Common myeloid progenitor, CD34-positive (primary cell): ENCODE data around the gene UBE2Q1.

ENCODE experiments used
- CTCF ChIA-PET: fragments of 350-600 bp; sonication (Branson Sonifier 250); formaldehyde crosslinking; loops from one replicate; lab custom pipeline; 2021; ENCODE audit warnings: antibody characterized with exemption; lab: Charles Lee
- POLR2A ChIA-PET: fragments of 350-600 bp; sonication (Branson Sonifier 250); formaldehyde crosslinking; loops from one replicate; lab custom pipeline; 2021; ENCODE audit warnings: antibody characterized with exemption; lab: Charles Lee
- DNase-seq, 3 donors: peaks; one replicate each; pipeline versions ENCODE4 v3.0.0 to v3.0.0-alpha.2; 2013
- H3K27ac ChIP-seq, 2 experiments: 1 replicate in 1 of 2; 2 replicates in 1 of 2; pipeline ENCODE4 v1.7.0; 2013; ENCODE audit warnings: inconsistent platforms in 2 of 2, low read length in 2 of 2, mild to moderate bottlenecking in 2 of 2, low read depth in 1 of 2, moderate library complexity in 1 of 2; ENCODE audit not compliant: severe bottlenecking in 2 of 2, insufficient read depth in 1 of 2, poor library complexity in 1 of 2
- H3K27me3 ChIP-seq, 5 experiments: replicated peaks in 2 of 5; 1 replicate in 3 of 5; 2 replicates in 2 of 5; pipeline versions ENCODE4 v1.6.1 to v1.7.0; 2013; ENCODE audit warnings: low read length in 4 of 5, mild to moderate bottlenecking in 2 of 5, moderate library complexity in 2 of 5, inconsistent platforms in 1 of 5; ENCODE audit not compliant: insufficient read depth in 5 of 5, control insufficient read depth in 4 of 5
- H3K36me3 ChIP-seq, 4 experiments: 1 replicate in 2 of 4; 2 replicates in 2 of 4; pipeline versions ENCODE4 v1.6.1 to v1.7.0; 2013; ENCODE audit warnings: low read length in 3 of 4, control low read depth in 1 of 4, mild to moderate bottlenecking in 1 of 4; ENCODE audit not compliant: control insufficient read depth in 4 of 4, insufficient read depth in 4 of 4
- H3K4me1 ChIP-seq, 4 experiments: 1 replicate in 3 of 4; 2 replicates in 1 of 4; pipeline versions ENCODE4 v1.6.1 to v1.7.1; 2013; ENCODE audit warnings: low read length in 3 of 4, mild to moderate bottlenecking in 3 of 4, control low read depth in 1 of 4, inconsistent platforms in 1 of 4, moderate library complexity in 1 of 4; ENCODE audit not compliant: control insufficient read depth in 4 of 4, insufficient read depth in 4 of 4; ENCODE audit errors: control extremely low read depth in 1 of 4
- H3K4me3 ChIP-seq, 7 experiments: 1 replicate in 4 of 7; 2 replicates in 3 of 7; pipeline versions ENCODE4 v1.5.1 to v1.7.0; 2013; ENCODE audit warnings: mild to moderate bottlenecking in 7 of 7, low read length in 6 of 7, moderate library complexity in 6 of 7, inconsistent platforms in 2 of 7, low read depth in 2 of 7, control low read depth in 1 of 7; ENCODE audit not compliant: insufficient read depth in 4 of 7, control insufficient read depth in 1 of 7; ENCODE audit errors: extremely low read depth in 1 of 7
- H3K9me3 ChIP-seq, 5 experiments: 1 replicate in 4 of 5; 2 replicates in 1 of 5; pipeline versions ENCODE4 v1.6.1 to v1.7.1; 2013; ENCODE audit warnings: low read length in 4 of 5, mild to moderate bottlenecking in 2 of 5, inconsistent platforms in 1 of 5, low read depth in 1 of 5, moderate library complexity in 1 of 5; ENCODE audit not compliant: control insufficient read depth in 4 of 5, insufficient read depth in 2 of 5; ENCODE audit errors: control extremely low read depth in 1 of 5
- WGBS: methylation state at CpG from one replicate; pipeline ENCODE4 v1.1.5; 2013; ENCODE audit not compliant: insufficient coverage; 5-methylcytosine and 5-hydroxymethylcytosine counted together

Gene UBE2Q1

DNA sequence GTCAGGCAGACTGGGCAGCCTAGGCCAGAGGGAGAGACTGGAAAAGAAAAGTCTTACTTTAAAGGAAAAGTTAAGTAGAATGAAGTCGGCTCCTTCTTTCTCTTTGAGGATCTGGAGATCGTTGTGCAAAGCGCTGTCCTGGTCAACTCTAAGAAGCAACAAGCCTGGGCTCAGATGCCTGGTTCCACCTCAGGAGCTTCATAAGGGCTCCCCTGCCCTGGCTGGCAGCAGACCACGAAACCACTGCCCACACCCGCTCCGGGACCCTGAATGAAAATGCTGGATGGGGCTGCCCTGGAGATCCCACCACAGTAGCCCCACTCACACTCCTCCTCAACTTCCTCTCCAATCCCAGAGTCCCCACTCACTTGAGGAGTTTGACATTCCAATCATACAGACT is 6.4 kb downstream of the UBE2Q1 start:
- POLR2A ChIA-PET, result no interaction called here
- CTCF ChIA-PET, result interaction anchor here (1.0 to 14.2 kb wide), 3 partner anchors 65 to 146 kb away, joined by 3 to 341 read pairs (median 3); no protein-coding TSS in a partner anchor
- DNase-seq, result no peak
- H3K9me3 ChIP-seq, result no peaks in the 10 kb centered on the region
- 100% methylated on average over 1 of the region's 6 CpGs for WGBS
- no peak overlapping the region for H3K27ac ChIP-seq
- no peak overlapping the region for H3K4me3 ChIP-seq
- H3K36me3 ChIP-seq, result peaks cover 32 to 79% (median 69%) of the 10 kb centered on the region in 4 experiments
- H3K4me1 ChIP-seq, result peaks cover 5 to 19% (median 13%) of the 10 kb centered on the region in 4 experiments
- no peaks in the 10 kb centered on the region for H3K27me3 ChIP-seq

- H3K4me3 ChIP-seq, result no peak overlapping the region
- H3K27ac ChIP-seq, result no peak overlapping the region
- 100% methylated on average over 4 of the region's 4 CpGs for WGBS
- no peaks in the 10 kb centered on the region for H3K9me3 ChIP-seq
- H3K36me3 ChIP-seq, result peaks cover 32 to 79% (median 69%) of the 10 kb centered on the region in 4 experiments
- H3K4me1 ChIP-seq, result peaks cover 0 to 13% (median 7%) of the 10 kb centered on the region in 4 experiments
- no peak for DNase-seq
- ChIA-PET POLR2A (no interaction called here), CTCF (interaction anchor here (1.0 to 14.2 kb wide), 3 partner anchors 8 to 83 kb away, joined by 3 to 341 read pairs (median 3); no protein-coding TSS in a partner anchor)
- no peaks in the 10 kb centered on the region for H3K27me3 ChIP-seq
These were observed 7.0 kb downstream of the UBE2Q1 start for GRCh38 chr1:154551474-154551873.

DNA sequence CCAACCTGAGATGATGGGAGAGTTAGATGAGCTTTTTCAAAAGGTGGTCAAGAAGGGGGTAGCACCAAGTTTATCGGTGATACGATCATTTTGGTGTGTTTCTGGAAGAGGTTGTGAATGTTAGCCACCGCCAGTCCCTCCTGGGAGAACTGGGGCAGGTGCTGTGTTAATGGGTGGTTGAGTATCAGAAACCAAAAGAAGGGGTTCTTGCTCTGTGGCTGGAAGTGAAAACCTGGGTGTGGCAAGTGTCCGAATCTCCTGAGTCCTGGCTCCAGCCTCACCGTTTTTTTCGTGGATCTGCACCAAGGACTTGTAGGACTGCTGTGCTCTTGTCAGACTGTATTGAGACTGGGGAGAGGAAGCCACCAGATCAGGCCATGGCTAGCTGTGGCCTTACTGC is 7.8 kb downstream of the UBE2Q1 start:
- H3K4me3 ChIP-seq, result no peak overlapping the region
- H3K27me3 ChIP-seq, result no peaks in the 10 kb centered on the region
- DNase-seq, result no peak
- H3K9me3 ChIP-seq, result no peaks in the 10 kb centered on the region
- H3K4me1 ChIP-seq, result peaks cover 0 to 8% (median 2%) of the 10 kb centered on the region in 4 experiments
- ChIA-PET POLR2A (no interaction called here), CTCF (interaction anchor here (1.0 to 14.2 kb wide), 2 partner anchors 9 to 63 kb away, joined by 3 to 341 read pairs; no protein-coding TSS in a partner anchor)
- H3K27ac ChIP-seq, result no peak overlapping the region
- peaks cover 32 to 72% (median 67%) of the 10 kb centered on the region in 4 experiments for H3K36me3 ChIP-seq
- 81% methylated on average over 6 of the region's 6 CpGs for WGBS

GRCh38 chr1:154550070-154550469 is 8.4 kb downstream of the UBE2Q1 start:
- DNase-seq, result no peak
- Histone ChIP-seq H3K27me3 (no peaks in the 10 kb centered on the region), H3K9me3 (no peaks in the 10 kb centered on the region), H3K4me1 (peaks cover 0 to 8% (median 2%) of the 10 kb centered on the region in 4 experiments), H3K4me3 (no peak overlapping the region), H3K36me3 (peaks cover 28 to 66% (median 61%) of the 10 kb centered on the region in 4 experiments), H3K27ac (no peak overlapping the region)
- WGBS, result 100% methylated on average over 2 of the region's 5 CpGs
- ChIA-PET CTCF (interaction anchor here (14.2 kb wide), 1 partner anchor 63 kb away, joined by 341 read pairs; no protein-coding TSS in a partner anchor), POLR2A (no interaction called here)

DNA sequence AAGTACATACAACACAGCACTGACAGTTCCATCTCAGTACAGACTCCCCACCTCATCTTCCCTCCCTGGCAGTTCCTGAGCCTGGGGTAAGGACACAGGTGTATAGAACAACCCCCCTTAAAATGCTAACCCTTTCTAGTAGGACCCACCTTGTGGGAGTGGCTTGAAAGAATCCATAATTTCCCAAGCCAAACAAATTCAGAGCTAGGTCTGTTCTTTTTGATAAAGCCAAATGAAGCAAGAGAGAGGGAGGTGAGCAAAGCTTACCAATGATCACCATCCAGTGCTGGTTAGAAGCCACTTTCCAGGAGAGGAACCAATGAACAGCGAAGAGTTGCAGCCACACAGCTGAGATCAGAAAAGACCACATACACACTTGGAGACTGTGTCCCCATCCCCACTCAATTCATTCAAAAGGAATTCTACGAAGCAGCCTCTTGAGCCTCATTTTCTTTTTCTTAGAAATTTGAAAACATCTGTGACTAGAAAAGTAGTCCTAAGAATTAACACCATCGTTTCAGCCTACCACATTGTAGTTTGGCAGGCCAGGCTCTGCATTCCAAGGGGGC is 9.2 kb downstream of the UBE2Q1 start:
- DNase-seq, result no peak
- 78% methylated on average over 3 of the region's 3 CpGs for WGBS

DNA sequence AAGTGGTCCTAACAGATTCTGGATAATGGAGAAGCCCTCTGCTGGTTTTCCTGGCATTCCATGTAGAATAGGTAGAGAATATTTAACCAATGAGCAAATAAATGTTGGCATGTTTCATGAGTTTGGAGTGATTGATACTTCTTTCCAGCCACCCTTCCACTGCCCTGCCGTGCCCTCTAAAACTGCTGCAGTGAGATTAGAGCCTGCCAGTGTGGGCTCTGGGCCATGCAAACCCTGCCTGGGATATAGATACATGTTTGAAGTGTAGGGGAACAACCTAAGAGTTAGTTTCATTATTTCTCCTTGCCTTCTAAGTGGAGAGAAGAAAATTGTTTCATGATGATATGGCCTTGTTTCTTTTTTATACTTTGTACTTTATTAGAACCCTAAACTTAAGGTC is 10.4 kb downstream of the UBE2Q1 start:
- H3K4me1 ChIP-seq, result peaks cover 0 to 8% (median 2%) of the 10 kb centered on the region in 4 experiments
- H3K9me3 ChIP-seq, result no peaks in the 10 kb centered on the region
- CTCF ChIA-PET, result interaction anchor here (1.1 to 14.2 kb wide), 6 partner anchors 9 to 197 kb away, joined by 3 to 341 read pairs (median 6); no protein-coding TSS in a partner anchor
- H3K36me3 ChIP-seq, result peaks cover 16 to 46% (median 41%) of the 10 kb centered on the region in 4 experiments
- POLR2A ChIA-PET, result no interaction called here
- no peaks in the 10 kb centered on the region for H3K27me3 ChIP-seq
- no CpG with 5 or more reads among the region's 1 CpG for WGBS
- peak overlapping the region in 1 of 2 experiments; percentile 30 for H3K27ac ChIP-seq
- no peak overlapping the region for H3K4me3 ChIP-seq
- DNase-seq, result peak in 1 of 3 donors; percentile 24

More for the DNA sequence above, 9.2 kb downstream of the UBE2Q1 start:
- no peaks in the 10 kb centered on the region for H3K27me3 ChIP-seq
- ChIA-PET CTCF (interaction anchor here (0.7 to 14.2 kb wide), 4 partner anchors 10 to 101 kb away, joined by 3 to 341 read pairs (median 4); no protein-coding TSS in a partner anchor), POLR2A (no interaction called here)
- H3K36me3 ChIP-seq, result peaks cover 27 to 58% (median 53%) of the 10 kb centered on the region in 4 experiments
- no peak overlapping the region for H3K4me3 ChIP-seq
- peak overlapping the region in 1 of 2 experiments; percentile 30 for H3K27ac ChIP-seq
- peaks cover 0 to 8% (median 2%) of the 10 kb centered on the region in 4 experiments for H3K4me1 ChIP-seq
- H3K9me3 ChIP-seq, result no peaks in the 10 kb centered on the region
